ENCODE measurements around the gene CORO2B.

The CORO2B gene

GRCh38 chr15:68711406-68711805, 132.6 kb downstream of the CORO2B start:
- no peak overlapping the region for H3K4me3 ChIP-seq (ENCODE audit: low read depth, low read length)
- DNase-seq (ENCODE audit: low read depth), result no peak
- no peak for TF ChIP-seq POLR2A (IDR thresholded peaks at IDR 0.05; ENCODE audit: extremely low read depth, insufficient read length)
- no peak for TF ChIP-seq MAX (IDR thresholded peaks at IDR 0.05; ENCODE audit: low read depth, low read length)
- TF ChIP-seq CTCF (IDR thresholded peaks at IDR 0.05; ENCODE audit: low read depth, low read length), result no peak
- no peak for TF ChIP-seq MYC (IDR thresholded peaks at IDR 0.05; ENCODE audit: low read depth, low read length)

GRCh38 chr15:68712886-68713285, 134.1 kb downstream of the CORO2B start:
- TF ChIP-seq MAX (IDR thresholded peaks at IDR 0.05; ENCODE audit: low read depth, low read length) (no peak), CTCF (IDR thresholded peaks at IDR 0.05; ENCODE audit: low read depth, low read length) (no peak), MYC (IDR thresholded peaks at IDR 0.05; ENCODE audit: low read depth, low read length) (no peak), POLR2A (IDR thresholded peaks at IDR 0.05; ENCODE audit: extremely low read depth, insufficient read length) (no peak)
- no peak overlapping the region for H3K4me3 ChIP-seq (ENCODE audit: low read depth, low read length)
- DNase-seq (ENCODE audit: low read depth), result no peak

GRCh38 chr15:68713874-68714273, 135.1 kb downstream of the CORO2B start:
- TF ChIP-seq MYC (IDR thresholded peaks at IDR 0.05; ENCODE audit: low read depth, low read length) (no peak), CTCF (IDR thresholded peaks at IDR 0.05; ENCODE audit: low read depth, low read length) (no peak), POLR2A (IDR thresholded peaks at IDR 0.05; ENCODE audit: extremely low read depth, insufficient read length) (no peak), MAX (IDR thresholded peaks at IDR 0.05; ENCODE audit: low read depth, low read length) (no peak)
- H3K4me3 ChIP-seq (ENCODE audit: low read depth, low read length), result no peak overlapping the region
- no peak for DNase-seq (ENCODE audit: low read depth)

GRCh38 chr15:68715111-68715510, 136.3 kb downstream of the CORO2B start:
- DNase-seq (ENCODE audit: low read depth), result no peak
- H3K4me3 ChIP-seq (ENCODE audit: low read depth, low read length), result no peak overlapping the region
- TF ChIP-seq MYC (IDR thresholded peaks at IDR 0.05; ENCODE audit: low read depth, low read length) (no peak), POLR2A (IDR thresholded peaks at IDR 0.05; ENCODE audit: extremely low read depth, insufficient read length) (no peak), MAX (IDR thresholded peaks at IDR 0.05; ENCODE audit: low read depth, low read length) (no peak), CTCF (IDR thresholded peaks at IDR 0.05; ENCODE audit: low read depth, low read length) (no peak)

- H3K4me3 ChIP-seq (ENCODE audit: low read depth, low read length), result no peak overlapping the region
- DNase-seq (ENCODE audit: low read depth), result peak; percentile 14
- TF ChIP-seq CTCF (IDR thresholded peaks at IDR 0.05; ENCODE audit: low read depth, low read length), result no peak
- TF ChIP-seq MAX (IDR thresholded peaks at IDR 0.05; ENCODE audit: low read depth, low read length), result peak; percentile 84
- peak; percentile 38; the same call in 1 of the 2 replicates for TF ChIP-seq MYC (IDR thresholded peaks at IDR 0.05; ENCODE audit: low read depth, low read length)
These were observed 139.2 kb downstream of the CORO2B start for GRCh38 chr15:68717951-68718350.

GRCh38 chr15:68718468-68718867, 139.7 kb downstream of the CORO2B start:
- no peak overlapping the region for H3K4me3 ChIP-seq (ENCODE audit: low read depth, low read length)
- no peak for TF ChIP-seq POLR2A (IDR thresholded peaks at IDR 0.05; ENCODE audit: extremely low read depth, insufficient read length)
- TF ChIP-seq CTCF (IDR thresholded peaks at IDR 0.05; ENCODE audit: low read depth, low read length), result no peak
- TF ChIP-seq MAX (IDR thresholded peaks at IDR 0.05; ENCODE audit: low read depth, low read length), result no peak
- TF ChIP-seq MYC (IDR thresholded peaks at IDR 0.05; ENCODE audit: low read depth, low read length), result no peak
- no peak for DNase-seq (ENCODE audit: low read depth)
